ENCODE measurements around the gene LIPC.

LIPC gene

GRCh38 chr15:58574631-58575030 is 142.8 kb downstream of the LIPC start:
- TF ChIP-seq TOX (CRISPR knock-in tag; IDR thresholded peaks at IDR 0.05; ENCODE audit: borderline replicate concordance) (no peak), CREB5 (CRISPR knock-in tag; IDR thresholded peaks at IDR 0.05; ENCODE audit: low read depth) (no peak), ARNTL (CRISPR knock-in tag; IDR thresholded peaks at IDR 0.05; ENCODE audit: borderline replicate concordance, low read depth) (no peak), ZNF565 (CRISPR knock-in tag; conservative IDR thresholded peaks at IDR 0.05; ENCODE audit: low read depth) (no peak), GLIS3 (CRISPR knock-in tag; IDR thresholded peaks at IDR 0.05) (no peak), ESRRG (CRISPR knock-in tag; IDR thresholded peaks at IDR 0.05) (no peak), ZC3H10 (CRISPR knock-in tag; IDR thresholded peaks at IDR 0.05) (no peak), RARB (CRISPR knock-in tag; IDR thresholded peaks at IDR 0.05) (no peak), CSRNP3 (CRISPR knock-in tag; IDR thresholded peaks at IDR 0.05) (no peak), TSHZ2 (CRISPR knock-in tag; IDR thresholded peaks at IDR 0.05) (no peak), ZFP3 (CRISPR knock-in tag; IDR thresholded peaks at IDR 0.05) (no peak), POU6F1 (CRISPR knock-in tag; IDR thresholded peaks at IDR 0.05; ENCODE audit: borderline replicate concordance, low read depth) (no peak), PATZ1 (CRISPR knock-in tag; IDR thresholded peaks at IDR 0.05; ENCODE audit: borderline replicate concordance) (no peak), PPARA (CRISPR knock-in tag; IDR thresholded peaks at IDR 0.05; ENCODE audit: borderline replicate concordance) (no peak), BACH2 (CRISPR knock-in tag; IDR thresholded peaks at IDR 0.05; ENCODE audit: borderline replicate concordance) (no peak), ZNF8 (CRISPR knock-in tag; IDR thresholded peaks at IDR 0.05) (no peak), TCF4 (CRISPR knock-in tag; IDR thresholded peaks at IDR 0.05; ENCODE audit: borderline replicate concordance) (no peak), ZNF70 (CRISPR knock-in tag; IDR thresholded peaks at IDR 0.05) (no peak)
- ATAC-seq: no peak

GRCh38 chr15:58575045-58575786 is 143.4 kb downstream of the LIPC start:
- ATAC-seq: no peak

More at GRCh38 chr15:58575045-58575786, 143.4 kb downstream of the LIPC start:
- TF ChIP-seq ISL1 (CRISPR knock-in tag; IDR thresholded peaks at IDR 0.05) (no peak), ZFP30 (CRISPR knock-in tag; IDR thresholded peaks at IDR 0.05) (no peak), ESRRG (CRISPR knock-in tag; IDR thresholded peaks at IDR 0.05) (no peak), ZNF70 (CRISPR knock-in tag; IDR thresholded peaks at IDR 0.05) (no peak), ZFP3 (CRISPR knock-in tag; IDR thresholded peaks at IDR 0.05) (no peak), ZNF565 (CRISPR knock-in tag; conservative IDR thresholded peaks at IDR 0.05; ENCODE audit: low read depth) (no peak), CREB5 (CRISPR knock-in tag; IDR thresholded peaks at IDR 0.05; ENCODE audit: low read depth) (no peak), ARNTL (CRISPR knock-in tag; IDR thresholded peaks at IDR 0.05; ENCODE audit: borderline replicate concordance, low read depth) (no peak), PATZ1 (CRISPR knock-in tag; IDR thresholded peaks at IDR 0.05; ENCODE audit: borderline replicate concordance) (no peak), ZNF8 (CRISPR knock-in tag; IDR thresholded peaks at IDR 0.05) (no peak), CSRNP3 (CRISPR knock-in tag; IDR thresholded peaks at IDR 0.05) (no peak), TCF4 (CRISPR knock-in tag; IDR thresholded peaks at IDR 0.05; ENCODE audit: borderline replicate concordance) (no peak), TOX (CRISPR knock-in tag; IDR thresholded peaks at IDR 0.05; ENCODE audit: borderline replicate concordance) (no peak), ZC3H10 (CRISPR knock-in tag; IDR thresholded peaks at IDR 0.05) (no peak)

All from SK-N-SH treated with all-trans-retinoic acid at 6 μM for 48 hours (cell line).